Cerebellar cortex (tissue), 1 donor: Measurements from ENCODE around the gene IFI27.
A peak's percentile ranks its signal among the peaks of the same experiment; 100 is the strongest.
"Not testable (repeated sequence)": the region's sequence is repeated elsewhere in the genome, so short reads cannot be mapped to it uniquely, and the experiment has no call there.

Experiments used
- DNase-seq: peaks from one replicate; pipeline ENCODE4 v3.0.0-alpha.2; 2015; ENCODE audit warnings: low spot score

IFI27 gene

DNA sequence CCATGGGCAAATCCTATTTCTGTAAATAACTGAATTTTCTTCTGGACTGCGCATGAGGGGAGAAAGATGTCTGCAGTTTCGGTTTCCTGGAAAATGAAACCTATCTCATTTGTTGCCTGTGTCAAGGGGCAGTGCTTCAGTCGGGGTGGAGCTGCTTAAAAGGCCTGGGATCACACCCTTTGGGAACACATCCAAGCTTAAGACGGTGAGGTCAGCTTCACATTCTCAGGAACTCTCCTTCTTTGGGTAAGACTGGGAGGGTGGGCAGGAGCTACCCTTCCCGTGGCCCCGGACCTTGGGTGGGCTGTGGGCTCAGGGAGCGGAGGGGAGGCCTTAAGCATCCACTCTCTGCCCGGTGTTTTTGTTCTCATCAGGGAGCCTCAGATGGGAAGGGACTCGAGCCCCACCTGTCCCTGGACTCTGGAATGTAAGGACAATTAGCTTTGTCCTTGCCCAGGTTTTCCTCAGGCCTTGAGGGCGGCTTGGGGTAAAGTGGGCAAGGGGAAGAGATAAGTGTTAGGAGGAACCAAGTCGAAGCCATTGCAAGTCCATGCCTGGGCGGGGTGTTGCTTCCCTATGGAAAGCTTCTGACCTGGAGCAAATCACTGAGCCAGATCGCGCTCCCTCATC, at the start of gene IFI27:
Gene IFI27, plus strand, starts transcription at position 185 of the 630 bp plus-strand sequence.
- DNase-seq, result no peak

DNA sequence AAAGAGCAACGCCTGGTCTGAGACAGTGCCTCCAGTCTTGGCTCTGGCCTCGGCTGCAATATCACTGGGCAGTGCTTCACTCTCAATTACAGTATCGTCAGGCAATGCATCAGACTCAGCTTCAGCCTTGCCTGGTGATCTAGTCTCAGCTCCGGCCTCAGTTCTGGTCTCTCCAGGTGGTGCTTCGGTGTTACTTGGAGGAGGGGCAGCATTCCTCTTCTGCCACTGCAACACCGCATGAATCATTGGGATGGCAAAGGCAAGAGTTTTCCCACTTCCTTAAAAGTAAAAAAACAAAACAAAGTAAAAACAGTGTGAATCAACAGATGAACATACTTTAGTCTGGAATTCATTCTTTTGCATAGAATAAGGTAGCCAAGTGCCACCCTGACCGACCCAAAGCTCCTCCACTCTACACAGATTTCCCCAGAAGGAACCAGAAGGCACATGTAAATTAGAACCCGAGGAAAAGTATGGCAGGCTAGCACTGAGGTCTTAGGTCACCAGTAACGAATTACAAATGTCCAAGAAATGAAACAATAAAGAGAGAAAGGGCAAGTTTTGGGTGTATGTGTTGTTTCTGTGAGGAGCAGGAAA, 48.1 kb upstream of the IFI27 start:
- no peak for DNase-seq

DNA sequence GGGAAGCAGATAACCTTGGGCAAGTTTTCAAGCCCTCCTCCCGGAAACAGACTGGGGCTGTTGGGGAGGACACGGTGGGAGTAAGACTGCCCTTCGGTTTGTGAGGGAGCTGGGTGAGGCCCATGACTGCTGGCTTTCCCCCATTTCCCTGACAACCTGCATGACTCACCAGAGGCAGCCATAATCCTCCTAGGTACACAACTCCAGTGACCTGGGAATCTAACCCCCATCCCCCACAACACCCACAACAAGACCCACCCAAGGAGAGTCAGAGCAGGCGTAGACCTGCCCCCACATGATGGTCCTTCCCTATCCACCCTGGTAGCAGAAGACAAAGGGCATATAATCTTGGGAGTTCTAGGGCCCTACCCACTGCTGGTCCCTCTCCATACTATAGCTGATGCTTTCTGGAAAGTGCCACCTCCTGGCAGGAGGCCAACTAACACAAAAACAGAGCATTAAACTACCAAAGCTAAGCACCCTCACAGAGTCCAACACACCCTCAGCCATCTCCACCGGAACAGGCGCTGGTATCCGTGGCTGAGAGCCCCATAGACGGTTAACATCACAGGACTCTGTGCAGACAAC, 44.4 kb upstream of the IFI27 start:
- no peak for DNase-seq

DNA sequence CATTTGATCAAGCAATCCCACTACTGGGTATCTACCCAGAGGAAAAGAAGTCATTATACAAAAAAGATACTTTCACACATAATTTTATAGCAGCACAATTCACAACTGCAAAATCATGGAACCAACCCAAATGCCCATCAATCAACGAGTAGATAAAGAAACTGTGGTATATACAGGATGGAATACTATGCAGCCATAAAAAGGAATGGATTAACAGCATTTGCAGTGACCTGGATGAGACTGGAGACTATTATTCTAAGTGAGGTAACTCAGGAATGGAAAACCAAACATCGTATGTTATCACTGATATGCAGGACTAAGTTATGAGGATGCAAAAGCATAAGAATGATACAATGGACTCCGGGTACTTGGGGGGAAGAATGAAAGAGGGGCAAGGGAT, 38.5 kb upstream of the IFI27 start:
- DNase-seq, result not testable (repeated sequence)

DNA sequence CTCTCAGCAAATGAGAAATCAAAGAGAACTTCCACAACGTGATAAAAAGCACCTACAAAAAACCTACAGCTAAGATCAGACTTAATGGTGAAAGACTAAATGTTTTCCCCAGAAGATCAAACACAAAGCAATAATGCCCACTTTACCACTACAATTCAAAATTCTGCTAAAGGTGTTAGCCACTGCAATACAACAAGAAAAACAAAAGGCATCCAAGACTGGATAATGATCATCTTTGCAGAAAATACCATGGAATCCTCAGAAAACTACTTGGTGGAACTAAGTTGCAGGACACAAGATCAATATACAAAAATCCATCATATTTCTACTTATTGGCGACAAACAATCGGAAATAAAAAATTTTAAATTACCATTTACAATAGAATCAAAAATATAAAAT, 36.0 kb upstream of the IFI27 start:
- no peak for DNase-seq

DNA sequence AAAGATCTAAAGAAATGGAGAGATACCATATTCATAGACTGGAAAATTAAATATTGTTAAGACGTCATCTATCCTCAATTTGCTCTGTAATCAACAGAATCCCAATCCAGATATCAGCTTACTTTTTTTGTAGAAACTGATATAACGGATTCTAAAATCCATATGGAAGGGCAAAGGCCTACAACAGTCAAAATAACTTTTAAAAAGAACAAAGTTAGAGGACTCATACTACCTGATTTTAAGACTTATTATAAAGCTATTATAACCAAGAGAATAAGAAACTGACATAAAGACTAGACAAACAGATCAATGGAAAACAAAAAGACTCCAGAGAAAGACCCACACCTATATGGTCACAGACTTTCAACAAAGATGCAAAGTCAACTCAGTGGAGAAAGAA, 35.5 kb upstream of the IFI27 start:
- no peak for DNase-seq

DNA sequence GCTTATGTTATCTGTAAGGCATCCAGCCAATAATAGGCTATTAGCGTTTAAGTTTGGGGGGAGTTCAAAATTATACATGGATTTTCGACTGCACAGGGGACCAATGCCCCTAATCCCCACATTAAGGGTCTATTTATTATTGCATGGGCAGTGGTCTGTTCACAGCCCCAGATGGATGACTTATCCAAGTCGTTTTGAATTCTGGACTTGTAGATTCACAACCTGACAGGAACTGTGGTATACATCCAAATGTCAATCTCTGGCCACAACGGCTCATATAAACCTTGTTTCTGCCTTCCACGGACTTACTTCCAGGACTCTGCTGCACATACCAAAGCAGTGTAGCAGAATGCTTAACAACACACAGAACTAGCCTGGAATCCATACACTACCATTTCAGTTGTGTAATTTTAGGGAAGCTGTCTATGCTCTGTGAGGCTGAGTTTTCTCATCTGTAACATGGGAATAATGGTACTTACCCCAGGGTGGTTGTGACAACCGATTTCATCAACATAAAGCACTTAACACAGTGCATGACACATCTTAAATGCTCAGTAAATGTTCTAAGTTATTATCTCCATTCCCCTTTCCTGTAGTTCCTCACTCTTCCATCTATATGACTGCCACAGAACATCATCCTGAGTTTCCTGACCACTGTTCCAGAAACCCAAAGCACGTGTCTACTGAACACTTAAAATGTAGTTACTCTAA, 33.3 kb upstream of the IFI27 start:
- DNase-seq, result no peak

DNA sequence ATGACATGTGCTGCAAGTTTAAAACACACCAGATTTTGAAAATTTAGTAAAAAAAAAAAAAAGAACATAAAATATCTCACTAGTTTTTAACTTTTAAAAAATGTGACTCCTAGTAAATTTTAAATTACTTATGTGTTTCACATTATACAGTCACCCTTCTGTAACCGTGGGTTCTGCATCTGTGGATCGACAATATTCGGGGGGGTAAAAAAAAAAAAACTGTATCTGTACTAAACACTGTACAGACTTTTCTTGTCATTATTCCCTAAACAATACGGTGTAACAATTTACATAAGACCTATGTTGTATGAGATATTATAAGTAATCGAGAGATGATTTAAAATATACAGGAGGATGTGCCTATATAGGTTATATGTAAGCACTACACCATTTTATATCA, 32.7 kb upstream of the IFI27 start:
- DNase-seq, result no peak

DNA sequence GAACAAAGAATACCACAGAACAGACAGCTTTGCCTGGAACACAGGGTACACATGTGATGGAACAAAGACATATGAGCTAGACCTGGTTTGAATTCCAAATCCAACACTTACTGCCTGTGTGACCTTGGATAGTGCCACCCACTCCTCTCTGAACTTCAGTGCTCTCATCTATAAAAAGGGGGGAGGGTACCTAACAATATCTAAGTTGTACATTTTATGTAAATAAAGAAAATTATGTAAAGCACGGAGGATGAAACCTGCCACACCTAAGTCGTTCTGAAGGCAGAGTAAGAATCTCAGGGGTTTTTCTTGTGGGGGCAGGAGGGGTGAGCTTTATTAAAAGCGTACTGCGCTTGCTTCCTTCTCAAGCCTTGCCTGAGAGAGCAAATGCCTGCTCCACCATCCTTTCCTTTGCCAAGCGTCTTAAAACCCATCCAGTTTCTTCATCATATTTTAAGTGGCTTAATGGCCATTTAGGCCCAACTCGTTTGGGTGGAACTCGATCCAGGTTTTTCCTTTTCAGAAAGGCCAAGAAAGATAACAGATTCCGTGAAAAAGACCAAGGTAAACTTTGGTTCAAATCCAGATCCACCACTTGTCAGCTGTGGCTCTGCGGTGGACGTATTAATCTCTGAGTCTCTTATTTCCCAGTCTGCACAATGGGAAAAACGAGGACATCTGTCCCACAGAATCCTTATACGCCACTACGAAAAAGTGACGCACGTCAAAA, 30.5 kb upstream of the IFI27 start:
- DNase-seq, result peak; percentile 52

DNA sequence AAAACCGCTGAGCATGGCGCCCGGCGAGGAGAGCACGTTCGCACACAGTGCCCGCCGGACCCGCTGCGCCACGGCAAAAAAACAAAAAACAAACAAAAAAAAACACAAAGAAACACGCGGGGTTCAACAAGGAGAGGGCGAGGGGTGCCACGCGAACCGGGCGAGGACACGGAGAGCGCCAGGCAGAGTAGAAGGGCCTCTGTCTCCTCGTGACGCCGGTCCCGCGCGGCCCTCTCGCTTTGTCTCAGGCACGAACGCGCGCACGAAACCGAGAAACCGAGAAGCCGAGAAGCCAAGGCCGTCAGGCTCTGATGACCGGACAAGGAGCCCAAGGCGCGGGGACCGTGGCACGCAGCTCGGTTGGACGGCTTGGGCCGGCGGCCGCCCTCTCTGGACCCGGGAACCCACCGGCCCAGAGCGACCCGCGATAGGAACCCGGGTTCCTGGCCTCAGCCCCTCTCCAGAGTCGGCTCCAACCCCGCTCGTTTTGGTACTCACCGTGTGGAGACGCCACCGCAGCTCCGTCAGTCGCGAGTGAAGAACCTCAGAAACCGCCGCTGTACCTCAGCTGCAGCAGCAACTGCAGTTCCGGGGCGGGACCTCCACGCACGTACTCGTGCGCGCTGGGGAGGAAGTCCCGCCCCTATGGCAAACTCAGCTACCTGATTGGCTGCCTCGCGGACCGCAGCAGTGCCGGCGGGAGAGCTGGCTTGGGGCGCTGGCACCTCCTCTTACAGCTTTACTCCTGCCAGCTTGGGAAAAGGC, 29.7 kb upstream of the IFI27 start, which contains the start of the genes DDX24 and IFI27L1:
Gene DDX24, minus strand, starts transcription at position 582 of the 765 bp plus-strand sequence. CDS start 1,460 bp downstream, outside the sequence.
Gene IFI27L1, plus strand, starts transcription at position 690 of the 765 bp plus-strand sequence. CDS start 15,628 bp downstream, outside the sequence.
- DNase-seq, result peak; percentile 96

DNA sequence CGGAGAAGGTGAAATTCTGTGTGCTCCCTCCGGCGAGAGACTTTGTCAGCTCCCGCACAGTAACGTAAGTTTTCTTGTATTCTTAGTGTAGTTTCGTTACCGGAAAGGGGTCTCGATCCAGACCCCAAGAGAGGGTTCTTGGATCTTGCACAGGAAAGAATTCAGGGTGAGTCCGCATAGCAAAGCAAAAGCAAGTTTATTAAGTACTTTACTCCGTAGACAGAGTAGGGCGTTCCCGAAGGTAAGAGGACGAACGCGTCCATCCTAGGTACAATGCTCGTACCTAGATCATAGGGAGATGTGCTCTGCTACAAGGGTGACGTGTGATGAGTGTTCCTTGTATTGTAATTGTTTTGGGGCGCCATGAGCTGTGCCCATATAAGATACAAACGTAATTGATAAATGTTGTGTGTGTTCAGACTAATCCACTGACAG, 29.1 kb upstream of the IFI27 start:
- DNase-seq, result no peak

DNA sequence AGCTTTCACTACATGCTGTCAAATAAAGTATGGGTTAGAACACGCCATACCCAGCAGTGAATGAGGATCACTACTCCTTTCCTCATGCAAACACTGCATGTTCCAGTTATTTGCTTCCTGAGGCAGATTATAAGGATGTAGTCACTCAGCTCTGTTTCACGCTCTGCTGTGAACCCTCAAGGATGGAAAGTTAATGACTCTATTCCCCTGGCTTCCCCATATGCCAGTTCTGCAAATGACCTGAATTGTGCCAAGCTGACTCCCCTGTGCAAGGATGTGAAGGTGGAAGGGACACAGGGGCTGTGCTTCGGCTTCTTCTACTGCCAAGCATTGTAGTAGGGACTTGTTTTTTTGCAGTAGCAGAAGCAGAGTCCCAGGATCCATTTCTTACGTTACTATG, 22.6 kb upstream of the IFI27 start:
- no peak for DNase-seq

DNA sequence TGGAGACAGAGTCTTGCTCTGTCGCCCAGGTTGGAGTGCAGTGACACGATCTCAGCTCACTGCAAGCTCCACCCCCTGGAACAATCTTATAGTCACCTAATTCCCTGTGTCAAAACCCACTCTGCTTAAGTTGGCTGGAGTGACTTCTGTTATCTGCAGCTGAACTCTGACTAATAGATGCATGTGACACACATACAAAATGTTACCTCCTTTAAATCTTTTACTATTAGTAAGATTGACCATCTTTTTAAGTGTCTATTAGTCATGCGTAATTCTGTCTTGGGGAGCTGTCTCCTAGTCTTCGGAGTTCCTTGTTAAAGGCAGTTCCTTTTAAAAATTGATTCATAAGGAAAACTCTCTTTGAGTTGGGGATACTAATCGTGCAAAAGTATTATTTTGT, 22.0 kb upstream of the IFI27 start:
- DNase-seq, result no peak

DNA sequence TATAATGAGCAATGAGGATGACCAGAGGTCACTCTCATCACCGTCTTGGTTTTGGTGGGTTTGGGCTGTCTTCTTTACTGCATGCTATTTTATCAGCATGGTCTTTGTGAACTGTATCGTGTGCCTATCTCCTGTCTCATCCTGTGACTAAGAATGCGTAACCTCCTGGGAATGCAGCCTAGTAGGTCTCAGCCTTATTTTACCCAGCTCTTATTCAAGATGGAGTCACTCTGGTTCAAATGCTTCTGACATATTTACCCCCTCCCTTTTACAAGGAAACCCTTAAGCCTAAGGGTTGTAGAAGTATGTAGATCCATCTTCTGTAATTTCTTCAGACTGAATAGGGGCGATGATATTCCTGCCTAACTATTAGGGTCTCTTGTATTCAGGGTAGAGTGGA, 21.1 kb upstream of the IFI27 start:
- DNase-seq, result no peak

DNA sequence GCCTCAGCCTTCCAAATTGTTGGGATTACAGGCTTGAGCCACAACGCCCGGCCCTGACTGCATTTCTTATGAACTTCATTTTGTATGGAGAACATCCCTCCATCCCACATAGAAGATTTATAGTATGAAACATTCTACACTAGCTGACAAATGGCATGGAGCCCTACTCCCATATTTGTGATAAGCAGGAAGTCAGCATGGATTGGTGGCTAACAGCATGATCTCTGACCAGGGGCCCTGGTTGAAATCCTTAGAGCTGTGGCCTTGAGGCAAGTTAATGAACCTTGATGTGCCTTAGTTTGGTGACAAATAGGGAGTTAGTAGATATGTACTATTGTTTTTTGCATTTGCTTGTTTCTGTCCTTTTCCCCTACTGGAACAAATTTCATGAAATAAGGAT, 17.1 kb upstream of the IFI27 start:
- DNase-seq, result no peak

DNA sequence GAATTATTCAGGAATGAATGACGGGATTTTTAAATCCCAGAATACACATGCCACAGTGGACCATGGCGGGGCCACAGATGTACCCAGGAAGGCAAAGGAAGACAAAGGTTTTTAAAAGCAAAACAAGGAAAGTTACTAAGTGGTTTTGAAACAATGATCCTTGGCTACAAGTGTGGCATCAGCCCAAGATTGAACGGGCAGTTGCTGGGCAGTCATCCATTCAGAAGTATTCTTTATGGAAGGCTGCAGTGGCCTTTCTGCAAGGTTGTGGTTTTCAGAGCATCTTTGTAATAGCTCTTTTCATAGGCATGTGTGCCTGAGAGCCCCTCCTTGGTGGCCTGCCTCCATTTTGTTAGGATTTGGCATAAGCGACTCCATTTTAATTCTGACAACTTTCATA, 13.4 kb upstream of the IFI27 start:
- DNase-seq, result no peak

DNA sequence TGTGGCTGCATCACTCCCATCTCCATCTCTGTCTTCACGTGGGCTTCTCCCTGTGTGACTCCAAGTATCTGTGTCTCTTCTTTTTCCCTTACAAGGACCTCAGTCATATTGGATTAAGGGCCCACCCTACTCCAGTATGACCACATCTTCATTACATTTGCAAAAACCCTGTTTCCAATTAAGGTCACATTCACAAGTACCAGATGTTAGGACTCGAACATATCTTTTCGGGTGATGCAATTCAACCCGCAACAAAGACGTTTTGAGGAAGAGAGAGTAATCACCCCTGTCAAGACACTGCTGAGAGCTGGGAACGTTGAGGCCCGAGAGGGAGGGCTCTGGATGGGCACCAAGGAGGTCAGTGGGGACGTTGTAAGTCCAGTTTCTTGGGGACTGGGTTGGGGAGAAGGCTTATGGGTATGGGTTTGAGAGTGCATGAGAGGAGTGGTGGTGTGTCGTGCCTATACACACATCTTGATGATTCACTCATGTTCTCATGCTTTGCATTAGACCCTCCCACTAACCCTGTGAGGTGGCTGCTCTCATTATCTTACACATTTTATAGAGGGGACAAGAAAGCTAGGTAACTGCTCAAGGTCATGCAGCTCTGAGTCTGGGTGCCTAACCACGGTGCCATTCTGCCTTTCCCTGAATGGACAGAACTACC, 12.1 kb upstream of the IFI27 start:
- no peak for DNase-seq

DNA sequence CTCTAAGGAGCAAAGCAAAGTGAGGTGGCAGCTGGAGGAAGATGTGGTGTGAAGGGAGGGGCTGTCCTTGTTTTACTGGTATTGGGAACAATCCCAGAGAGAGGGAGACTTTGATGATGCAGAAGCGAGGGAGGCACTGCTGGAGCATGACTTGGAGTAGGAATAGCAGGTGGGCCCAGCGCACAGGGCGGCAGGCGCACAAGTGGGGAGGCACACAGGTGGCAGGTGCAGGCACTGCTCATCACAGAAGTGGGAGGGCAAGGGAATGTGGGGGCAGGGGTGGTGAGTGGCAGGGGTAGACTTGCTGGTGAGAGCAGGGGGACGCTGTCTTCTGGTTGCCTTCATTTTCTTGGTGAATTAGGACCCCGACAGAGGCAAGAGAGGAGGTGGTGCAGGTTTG, 11.5 kb upstream of the IFI27 start:
- no peak for DNase-seq

DNA sequence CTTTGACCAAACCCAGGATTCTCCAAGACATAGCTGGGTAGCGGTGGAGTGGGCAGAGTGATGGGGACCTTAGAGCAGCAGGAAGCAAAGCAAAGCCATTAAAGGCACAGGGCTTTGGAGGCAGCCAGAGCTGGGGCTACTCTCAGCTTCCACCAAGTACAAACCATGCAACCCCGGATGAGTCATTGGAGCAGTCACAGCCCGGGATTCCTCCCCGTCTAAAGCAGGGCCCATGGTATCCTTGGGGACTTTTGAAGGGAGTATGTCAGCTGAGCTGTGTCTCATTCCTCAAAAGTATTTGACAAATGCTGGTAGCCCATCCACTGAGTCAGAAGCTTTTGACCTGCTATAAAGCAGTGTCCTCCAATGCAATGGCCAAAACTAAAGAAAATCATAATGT, 9.7 kb upstream of the IFI27 start:
- DNase-seq, result no peak

DNA sequence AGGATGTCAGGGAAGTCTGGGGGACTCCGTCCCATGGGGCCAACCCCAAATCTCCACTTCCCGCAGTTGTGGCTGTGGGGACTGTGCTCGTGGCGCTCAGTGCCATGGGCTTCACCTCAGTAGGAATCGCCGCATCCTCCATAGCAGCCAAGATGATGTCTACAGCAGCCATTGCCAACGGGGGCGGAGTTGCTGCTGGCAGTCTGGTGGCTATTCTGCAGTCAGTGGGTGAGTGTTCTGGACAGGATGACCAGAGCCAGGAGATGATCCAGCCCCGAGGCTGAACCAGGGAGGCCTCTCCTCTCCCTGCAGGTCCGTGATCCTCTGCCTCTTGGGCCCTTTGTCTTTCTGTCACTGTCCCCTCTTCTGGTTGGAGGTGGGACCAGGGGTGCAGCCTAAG, 8.8 kb upstream of the IFI27 start:
- peak; percentile 76 for DNase-seq
